ENCODE results near the gene PTPN13.

DNA sequence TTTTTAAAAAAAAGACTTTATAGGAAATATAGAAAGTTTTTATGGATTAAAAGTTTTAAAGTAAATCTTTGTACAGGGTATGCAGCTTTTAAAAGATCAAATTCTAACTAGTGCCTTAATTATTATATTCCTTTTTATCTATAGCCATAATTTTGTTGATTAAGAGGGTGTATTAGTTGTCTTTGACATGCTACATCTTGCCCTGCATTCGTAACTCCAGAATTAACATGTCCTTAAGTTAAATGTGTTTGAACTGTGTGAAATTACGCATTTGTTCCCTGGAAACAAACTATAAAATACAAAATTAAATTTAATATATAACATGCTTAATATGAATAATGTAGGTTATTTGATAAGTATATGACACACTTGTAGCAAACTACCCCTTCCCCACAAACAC is 66.3 kb downstream of the PTPN13 start:
- TF ChIP-seq, protein P1, sequence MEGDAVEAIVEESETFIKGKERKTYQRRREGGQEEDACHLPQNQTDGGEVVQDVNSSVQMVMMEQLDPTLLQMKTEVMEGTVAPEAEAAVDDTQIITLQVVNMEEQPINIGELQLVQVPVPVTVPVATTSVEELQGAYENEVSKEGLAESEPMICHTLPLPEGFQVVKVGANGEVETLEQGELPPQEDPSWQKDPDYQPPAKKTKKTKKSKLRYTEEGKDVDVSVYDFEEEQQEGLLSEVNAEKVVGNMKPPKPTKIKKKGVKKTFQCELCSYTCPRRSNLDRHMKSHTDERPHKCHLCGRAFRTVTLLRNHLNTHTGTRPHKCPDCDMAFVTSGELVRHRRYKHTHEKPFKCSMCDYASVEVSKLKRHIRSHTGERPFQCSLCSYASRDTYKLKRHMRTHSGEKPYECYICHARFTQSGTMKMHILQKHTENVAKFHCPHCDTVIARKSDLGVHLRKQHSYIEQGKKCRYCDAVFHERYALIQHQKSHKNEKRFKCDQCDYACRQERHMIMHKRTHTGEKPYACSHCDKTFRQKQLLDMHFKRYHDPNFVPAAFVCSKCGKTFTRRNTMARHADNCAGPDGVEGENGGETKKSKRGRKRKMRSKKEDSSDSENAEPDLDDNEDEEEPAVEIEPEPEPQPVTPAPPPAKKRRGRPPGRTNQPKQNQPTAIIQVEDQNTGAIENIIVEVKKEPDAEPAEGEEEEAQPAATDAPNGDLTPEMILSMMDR (IDR thresholded peaks at IDR 0.05): no peak
- TF ChIP-seq EZH2 (IDR thresholded peaks at IDR 0.05): no peak
